GM19351 (cell line): ENCODE measurements around the gene SPSB1.

Experiments used
- ATAC-seq: cut with Tn5 transposase; IDR thresholded peaks from one replicate; pipeline ENCODE4 v1.9.1; 2021; ENCODE audit warnings: mild to moderate bottlenecking, moderate library complexity; ENCODE audit not compliant: unreplicated experiment

The SPSB1 gene

GRCh38 chr1:9258629-9259028 lies 34.1 kb upstream of the SPSB1 start:
- no peak for ATAC-seq

DNA sequence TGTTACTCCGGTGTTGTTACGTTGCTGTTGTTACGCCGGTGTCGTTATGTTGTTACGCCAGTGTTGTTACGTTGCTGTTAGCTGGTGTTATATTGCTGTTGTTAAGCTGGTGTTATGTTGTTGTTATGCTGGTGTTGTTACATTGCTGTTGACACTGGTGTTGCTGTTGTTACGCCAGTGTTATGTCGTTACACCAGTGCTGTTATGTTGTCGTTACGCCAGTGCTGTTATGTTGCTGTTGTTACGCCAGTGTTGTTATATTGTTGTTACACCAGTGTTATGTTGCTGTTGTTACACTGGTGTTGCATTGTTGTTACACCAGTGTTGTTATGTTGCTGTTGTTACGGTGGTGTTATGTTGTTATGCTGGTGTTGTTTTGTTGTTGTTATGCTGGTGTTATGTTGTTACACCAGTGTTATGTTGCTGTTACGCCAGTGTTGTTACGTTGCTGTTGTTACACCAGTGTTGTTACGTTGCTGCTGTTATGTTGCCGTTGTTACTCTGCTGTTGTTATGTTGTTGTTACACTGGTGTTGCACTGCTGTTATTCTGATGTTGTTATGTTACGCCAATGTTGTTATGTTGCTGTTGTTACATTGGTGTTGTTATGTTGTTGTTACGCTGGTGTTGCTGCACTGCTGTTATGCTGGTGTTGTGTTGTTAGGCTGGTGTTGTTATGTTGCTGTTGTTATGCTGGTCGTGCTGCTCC lies 32.5 kb upstream of the SPSB1 start:
- ATAC-seq: no peak

DNA sequence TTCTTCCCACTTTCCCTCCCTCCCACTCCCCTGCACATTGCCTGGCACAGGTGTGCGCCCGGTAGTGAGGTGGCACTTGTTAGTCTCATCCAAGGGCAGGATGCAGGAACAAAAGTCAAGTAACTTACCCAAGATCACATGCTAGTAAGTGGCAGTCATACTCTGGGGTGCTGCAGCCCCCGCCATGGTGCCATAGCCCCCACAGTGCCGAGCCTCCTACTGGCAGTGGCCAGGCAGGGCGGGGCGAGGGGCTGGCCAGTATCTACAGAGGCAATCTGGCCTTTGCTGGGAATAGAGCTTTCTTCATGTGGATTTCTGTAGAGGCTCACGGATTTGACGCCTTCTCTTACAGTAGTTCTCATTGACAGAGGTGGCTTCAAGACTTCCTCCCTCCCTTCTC lies 31.2 kb upstream of the SPSB1 start:
- no peak for ATAC-seq

- ATAC-seq: no peak
Observed at GRCh38 chr1:9262096-9262986, 30.4 kb upstream of the SPSB1 start.

GRCh38 chr1:9263276-9263855 lies 29.3 kb upstream of the SPSB1 start:
- ATAC-seq: no peak

GRCh38 chr1:9263984-9264872 lies 28.5 kb upstream of the SPSB1 start:
- ATAC-seq: no peak

DNA sequence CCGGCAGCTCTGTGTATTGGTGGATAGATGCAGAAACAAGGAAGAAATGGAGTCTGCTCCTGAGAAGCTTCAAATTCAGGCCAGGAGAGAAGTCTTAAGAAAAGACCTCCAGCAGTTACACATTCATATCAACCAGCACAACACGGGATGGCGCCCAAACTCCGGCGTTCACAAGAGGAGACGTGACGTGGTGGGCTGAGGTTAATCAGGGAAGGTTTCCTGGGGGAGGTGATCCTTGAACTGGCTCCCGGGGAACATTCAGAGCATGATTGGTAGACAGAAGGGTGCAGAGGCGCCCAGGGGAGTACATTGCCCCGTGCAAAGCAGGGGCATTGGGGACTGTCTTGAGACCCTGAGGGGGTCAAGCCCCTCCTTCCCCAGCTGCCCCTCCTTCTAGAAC lies 27.7 kb upstream of the SPSB1 start:
- ATAC-seq: no peak

DNA sequence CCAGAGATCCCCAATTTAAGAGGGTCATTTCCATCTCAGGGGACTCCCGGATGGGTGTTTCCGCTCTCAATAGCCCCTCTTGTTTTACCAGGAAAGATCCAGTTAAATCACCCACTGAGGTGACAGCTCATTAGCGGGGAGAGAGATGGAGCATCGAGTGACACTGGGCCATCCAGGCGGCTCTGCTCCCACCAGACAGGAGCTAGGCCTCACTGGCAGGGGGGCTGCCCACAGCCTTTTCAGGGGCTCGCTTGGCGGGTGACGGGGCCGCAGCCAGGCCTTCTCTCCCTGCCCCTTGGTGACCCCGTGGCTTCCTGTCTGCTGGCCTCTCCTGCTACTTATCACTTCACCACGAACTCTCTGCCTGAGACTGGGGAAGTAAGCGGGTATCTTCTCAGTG lies 26.7 kb upstream of the SPSB1 start:
- no peak for ATAC-seq

- ATAC-seq: no peak
Observed at GRCh38 chr1:9267352-9267686, 25.4 kb upstream of the SPSB1 start.

GRCh38 chr1:9267827-9268581 lies 24.7 kb upstream of the SPSB1 start:
- no peak for ATAC-seq

DNA sequence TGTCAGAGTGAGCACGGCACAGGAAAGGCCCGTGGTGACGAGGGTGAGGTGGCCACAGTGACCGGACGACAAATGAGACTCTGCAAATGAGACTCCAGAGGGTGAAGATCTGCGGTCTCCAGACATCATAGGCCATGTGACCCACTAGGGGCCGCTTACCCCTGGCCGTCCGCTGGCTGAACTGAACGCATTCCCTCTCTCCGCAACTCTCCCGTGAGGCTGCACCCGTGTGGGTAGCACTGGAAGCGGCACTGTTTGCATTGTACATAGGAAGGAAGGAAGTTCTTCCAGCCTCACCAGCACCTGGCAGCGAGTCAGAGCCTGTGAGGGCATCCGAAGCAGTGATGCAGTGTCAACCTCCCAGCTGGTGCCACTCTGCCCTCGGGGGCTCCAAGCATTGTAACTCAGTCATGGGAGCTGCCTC lies 23.6 kb upstream of the SPSB1 start:
- ATAC-seq: no peak

- ATAC-seq: no peak
Observed at GRCh38 chr1:9269721-9270120, 23.0 kb upstream of the SPSB1 start.

- no peak for ATAC-seq
Observed at GRCh38 chr1:9270290-9270883, 22.3 kb upstream of the SPSB1 start.

- ATAC-seq: no peak
Observed at GRCh38 chr1:9271283-9271682, 21.4 kb upstream of the SPSB1 start.

DNA sequence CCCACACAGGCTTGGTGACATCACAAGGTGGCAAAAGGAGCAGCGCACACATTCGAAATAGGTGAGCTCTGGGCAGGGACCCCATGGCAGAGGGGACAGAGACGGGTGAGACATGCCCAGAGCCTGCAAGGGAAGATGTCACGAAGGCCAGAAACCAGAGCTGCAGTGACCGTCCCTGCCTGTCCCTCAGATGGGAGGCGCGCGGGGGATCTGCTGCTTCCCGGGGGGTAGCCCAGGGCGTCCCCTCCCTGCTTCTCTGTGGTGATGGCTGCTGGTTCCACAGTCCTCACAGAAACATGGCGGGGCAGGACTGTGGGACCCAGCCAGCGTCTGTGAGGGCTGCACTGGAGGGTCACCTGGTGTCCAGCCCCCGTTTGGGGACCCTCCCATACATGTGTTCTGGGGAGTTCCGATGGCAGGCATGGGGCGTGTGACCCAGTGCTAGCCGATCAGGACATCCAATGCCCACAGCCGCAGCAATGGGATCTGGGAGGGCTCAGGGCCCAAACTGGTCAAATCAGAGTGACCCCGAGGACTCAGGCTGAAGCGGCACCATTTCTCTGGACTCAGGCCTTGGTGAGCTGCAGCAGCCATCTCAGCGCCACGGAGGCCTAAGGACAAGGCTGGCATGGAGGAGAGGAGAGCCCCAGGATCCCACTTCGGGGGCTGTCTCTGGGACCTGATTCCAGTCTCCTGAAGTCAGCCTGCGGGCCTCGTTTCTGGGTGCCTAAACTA lies 20.7 kb upstream of the SPSB1 start:
- no peak for ATAC-seq

DNA sequence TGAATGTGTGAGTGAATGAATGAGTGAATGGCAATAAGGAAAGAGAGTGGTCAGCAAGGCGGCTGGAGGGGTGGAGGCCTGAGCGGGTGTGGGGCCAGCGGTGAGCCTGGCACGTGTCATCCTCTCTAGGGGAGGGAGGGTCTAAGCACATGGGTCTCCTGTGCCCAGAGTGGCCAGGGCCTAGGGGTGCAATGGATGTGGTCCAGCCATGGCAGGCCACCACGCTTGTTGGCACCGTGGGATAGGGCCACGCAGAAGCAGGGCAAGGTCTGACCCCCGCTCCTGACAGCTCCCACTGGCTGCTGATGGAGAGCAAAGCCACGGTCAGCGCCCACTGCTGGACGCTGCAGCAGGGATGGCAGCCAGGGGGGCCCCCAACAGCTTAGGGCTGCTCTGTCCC lies 19.5 kb upstream of the SPSB1 start:
- no peak for ATAC-seq

DNA sequence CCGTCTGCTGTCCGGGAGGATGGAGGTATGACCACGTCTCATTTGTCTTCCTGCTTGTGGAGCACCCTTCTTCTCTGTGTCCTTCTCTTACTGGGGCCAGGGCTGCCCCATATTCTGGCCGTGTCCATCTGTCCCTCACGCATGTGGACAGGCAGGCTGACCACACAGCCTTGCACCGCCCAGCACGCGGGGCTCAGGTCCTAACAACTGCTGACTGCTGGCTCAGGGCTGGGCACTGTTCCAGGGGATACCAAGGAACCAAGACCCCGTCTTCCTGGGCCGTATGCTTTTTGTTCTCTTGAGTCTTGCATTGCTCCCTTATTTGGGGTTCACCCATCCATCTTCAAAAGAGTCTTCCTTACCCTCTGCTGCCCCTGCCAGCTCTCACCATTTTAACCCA lies 17.5 kb upstream of the SPSB1 start:
- ATAC-seq: no peak

DNA sequence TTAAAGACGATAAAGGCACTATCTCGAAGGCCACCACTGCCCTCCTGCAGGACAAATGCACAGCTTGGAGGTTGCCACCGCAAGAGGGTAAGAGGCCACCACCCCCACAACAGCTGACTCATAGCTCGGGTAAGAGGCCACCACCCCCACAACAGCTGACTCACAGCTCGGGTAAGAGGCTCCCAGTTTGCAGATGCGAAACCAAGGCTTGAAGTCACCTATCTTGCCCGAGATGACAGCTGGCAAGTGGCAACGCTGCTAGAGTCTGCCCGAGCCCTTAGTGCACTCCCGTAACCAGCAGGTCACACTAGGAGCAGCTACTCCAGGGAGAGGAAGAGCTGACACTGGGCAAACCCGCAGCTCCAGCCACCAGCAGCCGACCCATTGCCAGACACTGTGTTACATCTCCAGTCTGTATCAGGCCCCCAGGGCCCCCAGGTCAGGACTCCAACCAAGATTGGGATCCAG lies 17.1 kb upstream of the SPSB1 start:
- peak; percentile 93 for ATAC-seq

GRCh38 chr1:9278116-9278515 lies 14.6 kb upstream of the SPSB1 start:
- ATAC-seq: no peak
